NB4 (cell line): ENCODE measurements around the gene NUPR1.

Experiments
- CTCF ChIP-seq: IDR thresholded peaks from one replicate; pipeline ENCODE4 v1.5.1; 2012; ENCODE audit warnings: low read depth, low read length
- MAX ChIP-seq: IDR thresholded peaks from 2 replicates; pipeline ENCODE4 v1.6.1; 2011; ENCODE audit warnings: low read depth, low read length
- MYC ChIP-seq: IDR thresholded peaks from 2 replicates; pipeline ENCODE4 v1.6.1; 2011; ENCODE audit warnings: low read depth, low read length
- POLR2A ChIP-seq: IDR thresholded peaks from 2 replicates; pipeline ENCODE4 v1.6.1; 2011; ENCODE audit warnings: mild to moderate bottlenecking; ENCODE audit not compliant: insufficient read length; ENCODE audit errors: extremely low read depth

- TF ChIP-seq CTCF (no peak), MAX (no peak), MYC (no peak), POLR2A (no peak)
Observed at GRCh38 chr16:28585674-28586073, 46.9 kb upstream of the NUPR1 start.
